NT2/D1 (cell line): ENCODE measurements around the gene GAK.

Experiments
- DNase-seq: peaks from one replicate; pipeline ENCODE4 v3.0.0-alpha.2; 2011; ENCODE audit warnings: low read depth, low spot score
- H3K27me3 ChIP-seq: 2 replicates; pipeline ENCODE4 v1.6.0; 2011; ENCODE audit warnings: mild to moderate bottlenecking; ENCODE audit not compliant: insufficient read length, insufficient read depth
- H3K36me3 ChIP-seq: 2 replicates; pipeline ENCODE4 v1.6.1; 2011; ENCODE audit warnings: mild to moderate bottlenecking, low read length, mixed read lengths; ENCODE audit not compliant: insufficient read depth, insufficient read length
- H3K4me1 ChIP-seq: 2 replicates; pipeline ENCODE4 v1.5.1; 2011; ENCODE audit not compliant: insufficient read depth, insufficient read length
- H3K4me3 ChIP-seq: 2 replicates; pipeline ENCODE4 v1.5.1; 2011; ENCODE audit warnings: low read depth; ENCODE audit not compliant: insufficient read length
- H3K9ac ChIP-seq: 2 replicates; pipeline ENCODE4 v1.6.0; 2011; ENCODE audit warnings: low read depth; ENCODE audit not compliant: insufficient read length
- H3K9me3 ChIP-seq: 2 replicates; pipeline ENCODE4 v1.5.1; 2011; ENCODE audit warnings: mild to moderate bottlenecking, low read length; ENCODE audit not compliant: insufficient read depth
- SUZ12 ChIP-seq: IDR thresholded peaks from 2 replicates; pipeline ENCODE4 v1.6.1; 2011; ENCODE audit not compliant: insufficient read length, insufficient read depth; ENCODE audit errors: extremely low read depth
- YY1 ChIP-seq: IDR thresholded peaks from 2 replicates; pipeline ENCODE4 v1.6.1; 2011; ENCODE audit not compliant: insufficient read length, insufficient read depth
- ZNF274 ChIP-seq: IDR thresholded peaks from 2 replicates; pipeline ENCODE4 v1.6.1; 2011; ENCODE audit warnings: mild to moderate bottlenecking, low read depth, low read length

GAK gene

DNA sequence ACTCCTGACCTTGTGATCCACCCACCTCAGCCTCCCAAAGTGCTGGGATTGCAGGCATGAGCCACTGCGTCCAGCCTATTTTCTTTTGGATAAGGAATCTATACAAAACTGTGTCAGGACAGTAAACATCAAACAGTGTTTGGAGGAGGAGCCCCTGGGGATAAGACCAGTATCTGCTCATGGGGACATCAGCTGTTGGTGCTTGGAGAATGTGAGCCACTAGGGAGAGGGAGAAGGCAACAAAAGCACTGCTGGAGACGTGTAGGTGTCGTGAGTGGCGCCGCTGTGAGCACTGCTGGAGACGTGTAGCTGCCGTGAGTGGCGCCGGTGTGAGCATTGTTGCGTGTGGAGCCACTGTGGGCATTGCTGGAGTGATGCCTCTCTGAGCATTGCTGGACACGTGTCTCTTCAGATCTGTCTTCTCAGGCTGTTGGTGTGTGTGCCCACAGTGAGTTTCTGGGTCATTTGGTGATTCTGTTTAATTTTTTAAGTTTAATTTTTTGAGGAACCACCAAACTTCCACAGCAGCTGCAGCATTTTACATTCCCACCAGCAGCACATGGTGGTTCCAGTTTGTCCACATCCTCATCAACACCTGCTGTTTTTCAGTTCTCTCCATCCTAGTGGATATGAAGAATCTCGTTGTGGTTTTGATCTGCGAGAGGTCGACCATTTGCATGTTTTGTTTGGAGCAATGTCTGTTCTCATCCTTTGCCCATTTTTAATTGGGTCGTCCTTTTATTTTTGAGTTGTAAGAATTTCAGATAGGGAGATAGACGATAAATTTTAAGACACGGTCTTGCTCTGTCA is 22.3 kb upstream of the GAK start:
- Histone ChIP-seq H3K27me3 (no peaks in the 10 kb centered on the region), H3K9ac (no peak overlapping the region), H3K4me1 (peaks cover 17% of the 10 kb centered on the region), H3K36me3 (peaks cover 24% of the 10 kb centered on the region), H3K4me3 (no peak overlapping the region), H3K9me3 (no peaks in the 10 kb centered on the region)
- DNase-seq, result no peak
- TF ChIP-seq YY1 (no peak), SUZ12 (no peak), ZNF274 (no peak)

DNA sequence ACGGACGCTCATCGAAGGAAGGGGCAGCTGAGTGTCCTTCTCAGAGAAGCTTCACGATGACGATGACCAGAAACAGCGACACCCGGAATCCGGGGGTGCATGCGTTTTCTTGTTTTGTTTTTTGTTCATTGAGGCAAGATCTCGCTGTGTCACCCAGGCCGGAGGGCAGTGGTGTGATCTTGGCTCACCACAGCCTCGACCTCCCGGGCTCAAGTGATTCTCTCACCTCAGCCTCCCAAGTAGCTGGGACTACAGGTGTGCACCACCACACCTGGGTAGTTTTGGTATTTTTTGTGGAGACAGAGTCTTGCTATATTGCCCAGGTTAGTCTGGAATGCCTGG is 21.4 kb upstream of the GAK start:
- no peak for DNase-seq
- H3K4me1 ChIP-seq, result peaks cover 17% of the 10 kb centered on the region
- TF ChIP-seq YY1 (no peak), SUZ12 (no peak), ZNF274 (no peak)

DNA sequence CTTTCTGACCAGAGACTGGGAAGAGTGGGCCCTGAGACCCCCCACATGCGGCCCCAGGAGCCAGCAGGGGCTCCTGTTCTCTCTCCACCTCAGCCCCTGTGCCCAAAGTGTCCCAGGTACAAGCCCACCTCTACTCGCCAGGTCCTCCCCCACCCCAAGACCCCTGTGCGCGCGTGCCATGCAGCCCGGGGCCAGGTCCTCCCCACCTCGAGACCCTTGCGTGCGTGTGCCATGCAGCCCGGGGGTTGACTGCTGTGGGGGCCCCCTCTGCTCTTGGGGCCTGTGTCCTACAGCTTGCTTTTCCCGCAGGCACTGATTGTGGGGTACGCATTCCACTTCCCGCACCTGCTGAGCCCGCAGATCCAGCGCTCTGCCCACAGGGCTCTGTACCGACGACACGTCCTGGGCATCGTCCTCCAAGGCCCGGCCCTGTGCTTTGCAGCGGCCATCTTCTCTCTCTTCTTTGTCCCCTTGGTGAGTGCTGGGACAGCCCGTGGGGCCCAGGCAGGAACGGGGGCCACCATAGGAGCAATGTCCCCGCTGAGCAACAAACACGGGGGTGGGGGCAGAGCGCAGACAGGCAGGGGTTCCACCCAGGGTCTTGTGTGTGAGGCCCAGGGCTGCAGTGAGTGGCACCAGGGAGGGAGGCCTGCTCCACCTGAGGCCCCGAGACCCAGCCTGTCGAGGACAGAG is 20.9 kb upstream of the GAK start:
- Histone ChIP-seq H3K36me3 (peaks cover 16% of the 10 kb centered on the region), H3K4me3 (no peak overlapping the region), H3K27me3 (no peaks in the 10 kb centered on the region), H3K9ac (no peak overlapping the region), H3K9me3 (no peaks in the 10 kb centered on the region), H3K4me1 (peaks cover 20% of the 10 kb centered on the region)
- TF ChIP-seq ZNF274, result no peak
- TF ChIP-seq YY1, result no peak
- DNase-seq, result no peak

More for the DNA sequence above, 21.4 kb upstream of the GAK start:
- Histone ChIP-seq H3K27me3 (no peaks in the 10 kb centered on the region), H3K9ac (no peak overlapping the region), H3K9me3 (no peaks in the 10 kb centered on the region), H3K4me3 (no peak overlapping the region), H3K36me3 (peaks cover 21% of the 10 kb centered on the region)

DNA sequence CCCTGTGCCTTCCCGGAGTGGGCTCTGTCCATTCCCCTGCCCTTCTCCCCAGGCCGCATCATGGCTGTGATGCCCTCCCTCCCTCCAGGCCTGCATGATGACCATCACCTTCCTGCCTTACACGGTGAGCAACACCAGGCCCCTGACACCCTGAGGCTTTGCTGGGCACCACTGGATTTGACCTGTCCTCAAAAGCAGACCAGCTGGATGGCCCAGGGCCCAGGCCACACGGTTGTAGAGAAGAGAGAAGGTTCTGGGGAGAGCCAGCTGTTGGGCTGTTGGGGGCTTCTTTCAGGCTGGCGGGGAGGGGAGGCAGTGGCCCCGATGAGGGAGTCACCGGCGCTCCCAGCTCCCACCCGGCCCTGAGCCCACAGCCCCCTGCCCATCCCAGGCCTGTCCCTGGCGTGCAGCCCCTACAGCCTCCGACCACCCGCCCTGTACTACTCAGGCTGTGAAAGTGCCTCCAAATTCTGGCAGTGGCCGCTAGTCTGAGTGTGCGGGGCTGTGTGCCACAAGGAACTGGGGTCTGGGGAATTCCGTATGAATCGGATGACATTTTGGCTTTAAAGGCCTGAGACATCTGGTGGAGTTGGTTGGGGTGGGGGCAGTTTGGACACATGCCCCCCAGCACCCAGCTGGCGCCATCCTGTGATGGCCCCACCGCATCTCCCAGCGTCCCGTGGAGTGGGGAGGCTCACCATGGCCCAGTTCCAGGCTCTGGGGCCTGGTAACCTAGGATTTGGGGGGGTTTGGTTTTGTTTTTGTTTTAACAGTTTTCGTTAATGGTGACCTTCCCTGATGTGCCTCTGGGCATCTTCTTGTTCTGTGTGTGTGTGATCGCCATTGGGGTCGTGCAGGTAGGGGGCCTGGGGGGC is 19.7 kb upstream of the GAK start:
- Histone ChIP-seq H3K9me3 (no peaks in the 10 kb centered on the region), H3K4me3 (no peak overlapping the region), H3K4me1 (peaks cover 26% of the 10 kb centered on the region), H3K27me3 (no peaks in the 10 kb centered on the region), H3K9ac (peak overlapping the region; percentile 24), H3K36me3 (peaks cover 10% of the 10 kb centered on the region)
- DNase-seq, result no peak
- TF ChIP-seq ZNF274 (no peak), SUZ12 (no peak), YY1 (no peak)

DNA sequence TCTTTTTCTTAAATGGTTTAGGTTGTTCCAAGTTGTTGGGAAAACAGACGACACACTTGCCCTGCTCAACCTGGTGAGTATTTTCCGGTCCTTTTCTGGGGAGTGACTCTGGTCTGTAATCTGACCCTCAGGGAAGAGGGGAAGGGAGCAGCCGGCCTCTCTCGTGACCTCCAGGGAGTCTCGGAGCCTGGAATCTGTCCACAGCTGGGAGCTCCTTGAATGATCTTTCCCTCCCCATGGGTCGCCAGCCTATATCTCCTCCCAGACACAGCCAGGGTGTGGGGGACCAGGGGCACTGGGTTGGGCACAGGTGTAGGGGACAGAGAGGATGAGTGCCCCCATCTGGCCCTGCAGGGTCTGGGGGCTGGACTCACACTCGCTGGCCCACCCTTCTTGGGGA is 19.1 kb upstream of the GAK start:
- no peaks in the 10 kb centered on the region for H3K9me3 ChIP-seq
- H3K36me3 ChIP-seq, result peaks cover 10% of the 10 kb centered on the region
- H3K27me3 ChIP-seq, result no peaks in the 10 kb centered on the region
- peak overlapping the region; percentile 24 for H3K9ac ChIP-seq
- H3K4me3 ChIP-seq, result no peak overlapping the region
- peaks cover 28% of the 10 kb centered on the region for H3K4me1 ChIP-seq
- no peak for DNase-seq
- no peak for TF ChIP-seq SUZ12

DNA sequence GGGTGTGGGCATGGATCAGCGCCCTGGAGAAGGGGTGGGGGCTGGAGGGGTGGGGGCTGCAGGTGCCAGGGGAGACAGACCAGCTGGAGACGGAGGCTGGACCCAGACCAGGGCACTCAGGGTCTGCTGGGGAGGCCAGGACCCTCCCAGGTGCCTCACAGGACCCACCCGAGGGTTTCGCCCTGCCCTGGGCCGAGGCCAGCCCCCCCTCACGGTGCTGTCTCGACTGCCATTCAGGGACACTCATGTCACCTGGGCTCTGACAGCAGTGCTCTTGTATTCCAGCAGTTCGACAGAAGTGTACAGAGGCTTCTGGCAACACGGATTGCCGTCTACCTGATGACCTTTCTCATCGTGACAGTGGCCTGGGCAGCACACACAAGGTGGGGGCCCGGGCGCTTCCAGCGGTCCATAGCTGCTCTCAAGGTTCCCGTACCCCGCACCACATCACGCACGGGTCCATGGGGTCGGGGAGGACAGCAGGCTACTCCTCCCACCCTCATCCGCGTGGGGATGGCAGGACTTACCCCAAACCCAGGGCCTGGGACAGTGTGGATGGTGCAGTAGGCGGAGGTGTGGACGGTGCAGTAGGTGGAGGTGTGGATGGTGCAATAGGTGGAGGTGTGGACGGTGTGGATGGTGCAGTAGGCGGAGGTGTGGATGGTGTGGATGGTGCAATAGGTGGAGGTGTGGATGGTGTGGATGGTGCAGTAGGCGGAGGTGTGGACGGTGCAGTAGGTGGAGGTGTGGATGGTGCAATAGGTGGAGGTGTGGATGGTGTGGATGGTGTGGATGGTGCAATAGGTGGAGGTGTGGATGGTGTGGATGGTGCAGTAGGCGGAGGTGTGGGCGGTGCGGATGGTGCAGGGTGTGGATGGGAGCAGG is 18.3 kb upstream of the GAK start:
- peaks cover 29% of the 10 kb centered on the region for H3K4me1 ChIP-seq
- peaks cover 8% of the 10 kb centered on the region for H3K36me3 ChIP-seq
- DNase-seq, result no peak
- no peaks in the 10 kb centered on the region for H3K27me3 ChIP-seq
- H3K4me3 ChIP-seq, result no peak overlapping the region
- no peaks in the 10 kb centered on the region for H3K9me3 ChIP-seq
- TF ChIP-seq YY1 (no peak), SUZ12 (no peak), ZNF274 (no peak)
- H3K9ac ChIP-seq, result no peak overlapping the region
